Lung (tissue), 12 donors: Measurements from ENCODE around the gene CYS1. TPM values are rescaled to one million over a fixed set of nuclear protein-coding genes. Genes with fewer than 3 reads are reported as not detected.
"Not testable (repeated sequence)": the region's sequence is repeated elsewhere in the genome, so short reads cannot be mapped to it uniquely, and the experiment has no call there.

ENCODE experiments used
- ATAC-seq: fragments of 200-7000 bp; cut with Tn5 transposase; one replicate; pipeline ENCODE4 v1.9.1; 2020; ENCODE audit warnings: moderate number of reproducible peaks; ENCODE audit not compliant: insufficient read depth, low FRiP score
- DNase-seq, 3 donors: peaks; one replicate each; pipeline ENCODE4 v3.0.0-alpha.2; 2013 to 2017
- H3K27ac ChIP-seq, 2 donors: one replicate each; pipeline ENCODE4 v1.5.1; 2013; ENCODE audit warnings: mild to moderate bottlenecking in 2 of 2, moderate library complexity in 2 of 2, control low read depth in 1 of 2, inconsistent platforms in 1 of 2, low read depth in 1 of 2, low read length in 1 of 2
- H3K27me3 ChIP-seq, 3 donors: one replicate each; pipeline ENCODE4 v1.5.1; 2013; ENCODE audit warnings: low read length in 2 of 3; ENCODE audit not compliant: control insufficient read depth in 3 of 3, insufficient read depth in 3 of 3
- H3K36me3 ChIP-seq, 4 donors: one replicate each; pipeline ENCODE4 v1.5.1; 2013; ENCODE audit warnings: low read length in 4 of 4, mild to moderate bottlenecking in 1 of 4, moderate library complexity in 1 of 4; ENCODE audit not compliant: control insufficient read depth in 4 of 4, insufficient read depth in 4 of 4
- H3K4me1 ChIP-seq, 5 donors: one replicate each; pipeline ENCODE4 v1.5.1; 2013; ENCODE audit warnings: low read length in 5 of 5, mild to moderate bottlenecking in 2 of 5, moderate library complexity in 1 of 5; ENCODE audit not compliant: control insufficient read depth in 5 of 5, insufficient read depth in 5 of 5
- H3K4me3 ChIP-seq: one replicate; pipeline ENCODE4 v1.5.1; 2013; ENCODE audit warnings: mild to moderate bottlenecking, control low read depth, moderate library complexity
- H3K9ac ChIP-seq, 2 donors: one replicate each; pipeline ENCODE4 v1.5.1; 2013; ENCODE audit warnings: low read length in 2 of 2, control low read depth in 1 of 2; ENCODE audit not compliant: insufficient read depth in 1 of 2
- H3K9me3 ChIP-seq, 4 donors: one replicate each; pipeline ENCODE4 v1.5.1; 2013; ENCODE audit warnings: low read length in 3 of 4, mild to moderate bottlenecking in 1 of 4, moderate library complexity in 1 of 4; ENCODE audit not compliant: control insufficient read depth in 4 of 4, insufficient read depth in 3 of 4
- CTCF ChIP-seq: IDR thresholded peaks from 2 replicates; pipeline ENCODE4 v1.5.1; 2012; ENCODE audit warnings: mild to moderate bottlenecking; ENCODE audit errors: control extremely low read depth, extremely low read depth
- WGBS, 2 donors: extraction: QIAGEN DNeasy Blood & Tissue Kit; methylation state at CpG; one replicate each; pipeline ENCODE4 v1.1.7; 2013; 5-methylcytosine and 5-hydroxymethylcytosine counted together
- polyA plus RNA-seq, 2 donors: library from polyadenylated mRNA; stranded (reverse); fragments of 200-250 nt; gene quantifications; one replicate each; pipeline ENCODE4 v1.2.1, GENCODE V29; 2013
- total RNA-seq, 2 donors: library from RNA; depleted of rRNA in 1 of 2; stranded (reverse); fragments of >200 nt in 1 of 2; gene quantifications; one replicate each; pipeline ENCODE4 v1.2.1, GENCODE V29; 2014 to 2021
- donor health status: control.
- donor health status: control.
- donor health status: Bipolar disorder and iron deficiency.
- donor health status: healthy.
- donor health status: DM: yes; HTN: yes; CAD: no.

The CYS1 gene
- total and polyA plus RNA-seq, 4 donors, result 0.35 to 5.1 (median 1.0) TPM

GRCh38 chr2:10094271-10094814 is 14.1 kb upstream of the CYS1 start:
- Histone ChIP-seq H3K36me3 (no peaks in the 10 kb centered on the region), H3K9ac (no peak overlapping the region), H3K4me3 (no peak overlapping the region), H3K9me3 (peaks cover 0 to 9% (median 0%) of the 10 kb centered on the region in 4 donors), H3K4me1 (peaks cover 0 to 6% (median 5%) of the 10 kb centered on the region in 5 donors), H3K27me3 (peaks cover 0 to 27% (median 26%) of the 10 kb centered on the region in 3 donors), H3K27ac (no peak overlapping the region)
- DNase-seq (no peak), ATAC-seq (no peak)
- 88 to 92% methylated on average over 13 of the region's 13 CpGs for WGBS, 2 donors
- no peak for TF ChIP-seq CTCF

- H3K36me3 ChIP-seq, result not testable (repeated sequence)
- 95 to 97% methylated on average over 2 of the region's 2 CpGs for WGBS, 2 donors
Measured at GRCh38 chr2:10091889-10092244, 11.7 kb upstream of the CYS1 start.

GRCh38 chr2:10091182-10091888 is 11.1 kb upstream of the CYS1 start:
- Histone ChIP-seq H3K27ac (no peak overlapping the region), H3K9ac (no peak overlapping the region), H3K36me3 (no peaks in the 10 kb centered on the region), H3K9me3 (peaks cover 0 to 11% (median 0%) of the 10 kb centered on the region in 4 donors), H3K4me1 (peaks cover 0 to 11% (median 6%) of the 10 kb centered on the region in 5 donors), H3K4me3 (peak overlapping the region; percentile 13), H3K27me3 (peaks cover 0 to 29% (median 28%) of the 10 kb centered on the region in 3 donors)
- DNase-seq, result peak in 1 of 3 donors; percentile 35
- no peak for TF ChIP-seq CTCF
- ATAC-seq, result no peak
- WGBS, 2 donors, result 11 to 16% methylated on average over 51 to 52 of the region's 52 CpGs

More at GRCh38 chr2:10091889-10092244, 11.7 kb upstream of the CYS1 start:
- not testable (repeated sequence) for DNase-seq, H3K27ac ChIP-seq, H3K9ac ChIP-seq, H3K4me3 ChIP-seq, ATAC-seq
- H3K27me3 ChIP-seq, result peaks cover 0 to 29% (median 28%) of the 10 kb centered on the region in 3 donors
- H3K4me1 ChIP-seq, result peaks cover 0 to 11% (median 6%) of the 10 kb centered on the region in 5 donors
- H3K9me3 ChIP-seq, result peaks cover 0 to 11% (median 0%) of the 10 kb centered on the region in 4 donors

- no peak overlapping the region for H3K27ac ChIP-seq
- peaks cover 0 to 11% (median 6%) of the 10 kb centered on the region in 5 donors for H3K4me1 ChIP-seq
- no peaks in the 10 kb centered on the region for H3K36me3 ChIP-seq
- no peak overlapping the region for H3K4me3 ChIP-seq
- DNase-seq, result peak in 2 of 3 donors; percentile 17 to 50
- H3K9ac ChIP-seq, result no peak overlapping the region
- no peak for ATAC-seq
- no peak for TF ChIP-seq CTCF
- H3K9me3 ChIP-seq, result peaks cover 0 to 11% (median 0%) of the 10 kb centered on the region in 4 donors
- 45 to 56% methylated on average over 5 of the region's 5 CpGs for WGBS, 2 donors
- peaks cover 0 to 33% (median 30%) of the 10 kb centered on the region in 3 donors for H3K27me3 ChIP-seq
Measured at GRCh38 chr2:10089565-10090190, 9.5 kb upstream of the CYS1 start.
